ENCODE results near the gene C10orf90.

The C10orf90 gene

DNA sequence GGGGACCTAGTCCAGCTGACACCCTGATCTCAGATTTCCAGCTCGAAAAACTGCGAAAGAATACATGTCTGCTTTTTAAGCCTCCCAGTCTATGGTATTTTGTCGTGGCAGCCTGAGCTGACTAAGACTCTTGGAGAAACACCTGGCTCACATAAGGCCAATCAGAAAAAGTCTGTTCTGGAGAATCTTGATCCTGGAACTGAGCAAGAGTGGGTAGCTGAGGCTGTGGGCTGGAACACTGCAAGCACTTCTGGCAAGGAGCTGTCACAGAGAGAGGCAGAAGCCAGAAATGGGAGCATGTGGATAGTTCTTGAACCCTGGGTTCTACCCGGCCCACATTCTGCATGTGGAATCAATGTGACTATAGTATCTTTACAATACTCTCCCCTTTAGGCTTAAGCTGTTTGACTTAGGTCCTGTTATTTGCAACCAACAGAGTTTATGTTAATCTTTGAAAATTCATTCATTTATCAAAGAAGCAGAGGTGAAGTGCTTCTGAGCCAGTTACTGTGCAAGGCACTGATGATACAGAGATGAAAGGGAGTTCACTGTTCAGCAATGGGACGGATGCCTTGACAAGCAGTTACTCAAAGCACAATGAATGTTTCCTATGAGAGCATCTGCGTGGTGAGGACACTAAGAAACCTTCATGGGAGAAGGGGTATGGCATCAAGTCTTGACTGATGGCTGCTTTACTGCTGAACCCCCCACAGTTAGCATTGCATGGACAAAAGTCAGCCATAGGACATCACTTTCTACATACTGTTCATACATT is 4.4 kb upstream of the C10orf90 start:
- no peak for DNase-seq

DNA sequence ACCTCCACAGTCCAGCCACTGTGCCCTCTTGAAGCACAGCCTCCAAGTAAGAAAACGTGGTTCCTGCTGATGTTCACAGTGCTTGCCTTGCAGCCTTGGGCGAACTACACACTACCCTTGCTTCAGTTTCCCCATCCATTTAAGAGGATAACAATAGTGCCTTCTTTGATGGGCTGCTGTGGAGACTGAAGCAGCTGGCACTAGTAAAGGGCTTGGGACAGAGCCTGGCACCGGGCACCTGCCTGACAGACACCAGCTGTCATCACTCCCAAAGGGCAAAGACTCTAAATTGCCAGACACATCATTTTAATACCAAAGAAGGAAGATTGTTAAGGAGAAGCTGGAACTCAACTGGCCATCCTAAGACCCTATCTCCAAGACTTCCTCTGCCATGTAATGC is 3.1 kb upstream of the C10orf90 start:
- DNase-seq, result no peak

DNA sequence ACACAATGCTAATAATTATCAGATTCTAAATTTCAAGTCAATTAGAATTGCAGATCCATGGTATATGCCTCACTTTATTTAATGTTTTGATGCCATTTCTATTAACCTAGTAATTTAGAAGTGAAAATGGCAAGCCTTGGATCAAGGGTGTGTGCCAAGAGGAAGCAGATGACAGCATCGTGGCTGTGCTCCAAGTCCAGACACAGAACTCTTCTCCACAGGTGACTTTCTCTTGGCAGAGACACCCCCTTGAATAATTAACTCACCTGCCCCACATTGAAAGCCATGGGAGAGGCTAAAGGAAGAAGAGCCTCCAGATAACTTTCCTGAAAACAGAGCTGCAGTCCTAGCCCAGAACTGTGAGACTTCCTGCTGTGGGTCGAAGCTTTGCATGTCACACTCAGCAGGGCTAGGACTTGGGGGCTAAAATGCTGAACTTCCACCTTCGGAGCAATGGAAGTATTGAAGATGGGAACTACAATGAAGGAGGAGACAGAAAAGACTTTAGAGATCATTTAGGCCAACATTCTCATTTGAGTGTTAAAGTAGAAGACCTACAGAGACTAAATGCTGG is 996 bp upstream of the C10orf90 start:
- DNase-seq, result no peak

DNA sequence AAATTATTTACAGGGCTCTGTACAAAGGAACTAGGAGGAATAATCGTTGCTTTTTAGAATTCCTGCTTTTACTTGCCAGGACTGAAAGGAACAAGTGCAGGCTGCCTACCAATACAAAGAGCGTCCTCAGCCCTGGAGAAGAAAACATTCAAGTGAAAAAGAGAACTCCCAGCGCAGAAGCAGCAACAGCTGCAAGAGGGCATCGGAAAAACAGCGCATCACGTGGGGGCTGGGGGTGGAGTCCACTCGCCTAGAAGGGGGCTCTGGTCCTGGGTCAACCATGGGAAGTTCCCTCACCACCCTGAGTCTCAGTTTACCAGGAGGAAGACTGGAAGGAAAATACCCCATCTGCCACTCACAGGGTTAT is 385 bp upstream of the C10orf90 start:
- DNase-seq, result no peak

DNA sequence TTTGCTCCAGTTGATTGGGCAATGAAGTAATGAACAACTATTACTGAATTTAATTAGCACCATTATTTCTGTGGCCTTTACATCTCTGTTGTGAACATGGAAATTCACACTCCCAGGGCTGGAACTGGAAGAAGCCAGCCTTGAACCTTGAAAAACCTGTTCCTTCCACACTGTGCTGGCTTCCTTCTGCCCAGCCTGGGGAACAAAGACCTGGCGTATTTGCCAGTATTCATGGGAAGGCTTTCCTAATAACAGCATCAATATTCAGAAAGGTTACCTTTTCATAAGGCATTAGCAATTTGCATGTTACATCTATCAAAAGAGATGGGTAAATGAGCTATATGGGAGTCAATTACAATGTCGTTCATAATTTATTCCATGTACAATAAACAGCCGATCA is 1.3 kb downstream of the C10orf90 start:
- no peak for DNase-seq

DNA sequence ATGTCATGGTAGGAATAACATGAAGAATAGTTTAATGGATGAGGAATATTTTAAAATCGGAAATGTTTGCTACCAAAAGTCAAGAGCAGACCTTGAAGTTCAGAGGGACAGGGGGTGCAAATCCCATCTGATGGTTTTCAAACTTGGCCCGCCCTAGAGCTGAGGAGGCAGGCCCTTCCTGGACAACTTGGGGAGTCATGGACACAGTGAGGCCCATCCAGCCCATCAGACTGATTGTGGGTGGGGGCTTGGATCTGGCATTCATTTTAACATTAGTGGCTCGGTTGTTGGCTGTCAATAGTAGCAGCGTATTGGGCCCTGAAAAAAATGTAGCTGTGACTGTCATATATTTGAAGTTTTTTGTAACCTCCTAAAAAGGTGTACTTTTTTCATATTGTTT is 2.0 kb downstream of the C10orf90 start:
- DNase-seq, result no peak

DNA sequence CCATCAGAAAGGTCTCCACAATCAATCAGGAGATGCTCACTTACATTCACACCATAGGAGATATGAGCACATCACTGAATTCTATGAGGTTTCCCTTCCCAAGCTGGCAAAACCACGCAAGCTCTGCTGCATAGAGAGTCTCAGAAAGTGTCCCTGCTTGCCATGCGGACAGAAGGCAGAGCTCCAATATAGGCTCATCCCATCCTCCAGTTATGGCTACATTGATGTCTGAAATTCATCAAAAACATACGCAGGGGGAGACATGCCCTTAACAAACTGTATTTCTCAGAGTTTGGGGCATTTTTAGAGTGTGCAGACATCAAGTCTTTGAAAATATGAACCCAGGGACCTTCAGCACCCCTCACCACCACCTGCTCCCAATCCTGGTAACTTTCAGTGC is 2.9 kb downstream of the C10orf90 start:
- no peak for DNase-seq

DNA sequence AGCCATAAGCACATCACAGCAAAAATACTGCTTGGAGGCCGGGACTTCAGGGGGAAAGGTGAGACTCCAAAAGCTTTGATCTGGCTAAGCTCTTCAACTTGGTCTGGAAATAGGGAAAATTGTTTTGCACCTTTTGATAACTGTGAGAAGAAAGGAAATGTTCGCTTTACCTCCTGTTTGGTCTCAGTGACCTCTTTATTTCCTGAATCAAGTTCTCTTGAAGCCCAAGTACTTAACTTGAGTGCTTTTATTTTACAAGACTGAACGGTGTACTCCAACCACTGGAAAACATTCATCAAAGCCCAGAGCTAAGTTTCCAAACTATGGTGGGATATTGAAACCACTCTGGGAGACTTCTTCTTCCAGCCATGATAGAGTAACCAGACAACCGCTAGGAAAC is 5.3 kb downstream of the C10orf90 start:
- DNase-seq, result no peak

DNA sequence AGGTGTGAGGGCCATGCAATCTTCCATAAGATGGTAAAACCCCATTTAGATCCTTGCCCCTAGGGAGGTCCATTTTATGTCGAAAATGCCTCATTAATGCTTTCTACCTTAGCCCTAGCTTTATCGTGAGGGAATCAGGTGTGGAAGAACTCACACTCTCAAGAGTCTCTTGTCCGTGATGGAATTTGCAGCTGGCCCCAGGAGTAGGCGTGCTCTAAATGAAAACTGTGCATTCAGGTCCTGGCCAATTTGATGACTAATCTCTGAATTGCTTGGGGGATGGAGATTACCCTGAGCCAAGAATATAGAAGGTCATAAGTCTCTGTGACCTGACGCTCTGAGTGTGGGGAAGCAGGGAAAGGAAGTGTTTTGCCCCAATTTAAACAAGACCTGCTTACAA is 6.6 kb downstream of the C10orf90 start:
- no peak for DNase-seq

DNA sequence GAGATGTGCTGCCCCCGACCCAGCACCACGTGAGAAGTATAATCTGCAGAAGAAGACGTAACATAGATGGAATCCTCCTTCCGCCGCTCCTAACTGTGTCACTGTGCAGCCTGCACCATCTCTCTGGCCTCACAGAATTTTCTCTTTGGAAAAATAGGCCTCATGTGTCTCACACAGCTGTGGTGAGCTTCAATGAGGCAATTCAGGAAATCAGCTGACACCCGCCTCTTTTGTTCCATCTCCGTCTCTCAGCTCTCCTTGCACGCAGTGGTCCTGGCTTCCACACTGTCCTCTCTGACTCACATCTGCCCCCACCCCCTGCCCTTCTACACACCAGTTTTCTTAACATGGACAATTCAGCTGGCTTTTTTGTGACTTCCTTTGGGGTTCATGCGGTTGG is 7.2 kb downstream of the C10orf90 start:
- DNase-seq, result no peak

DNA sequence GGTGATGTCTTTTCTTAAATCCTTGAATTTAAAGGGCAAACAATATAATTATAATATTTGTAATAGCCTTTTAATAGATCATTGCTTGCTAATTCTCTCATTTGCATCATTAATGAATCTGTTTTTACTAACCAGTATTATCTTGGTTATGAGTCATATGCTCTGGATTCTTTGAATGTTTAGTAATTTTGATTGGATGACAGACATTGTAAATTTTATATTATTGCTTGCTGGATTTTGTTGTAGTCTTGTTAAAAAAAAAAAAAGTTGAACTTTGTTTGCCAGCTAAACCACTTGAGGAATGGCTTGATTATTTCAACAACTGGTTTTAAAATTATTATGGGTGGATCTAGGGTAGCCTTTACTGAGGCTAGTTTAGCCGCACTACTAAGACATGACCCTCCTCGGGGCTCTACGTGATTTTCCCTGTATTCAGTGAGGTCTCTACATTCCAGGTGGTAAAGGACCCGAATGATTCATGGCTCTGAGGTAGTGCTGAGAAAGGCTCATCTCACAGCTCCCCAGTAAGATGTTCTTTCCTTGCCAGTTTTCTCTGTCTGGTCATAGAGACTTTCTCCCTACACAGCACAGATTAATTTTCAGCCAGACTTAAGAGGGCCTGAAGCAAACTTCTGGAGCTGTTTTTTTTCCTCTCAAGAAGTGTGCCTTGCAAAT is 8.5 kb downstream of the C10orf90 start:
- no peak for DNase-seq

DNA sequence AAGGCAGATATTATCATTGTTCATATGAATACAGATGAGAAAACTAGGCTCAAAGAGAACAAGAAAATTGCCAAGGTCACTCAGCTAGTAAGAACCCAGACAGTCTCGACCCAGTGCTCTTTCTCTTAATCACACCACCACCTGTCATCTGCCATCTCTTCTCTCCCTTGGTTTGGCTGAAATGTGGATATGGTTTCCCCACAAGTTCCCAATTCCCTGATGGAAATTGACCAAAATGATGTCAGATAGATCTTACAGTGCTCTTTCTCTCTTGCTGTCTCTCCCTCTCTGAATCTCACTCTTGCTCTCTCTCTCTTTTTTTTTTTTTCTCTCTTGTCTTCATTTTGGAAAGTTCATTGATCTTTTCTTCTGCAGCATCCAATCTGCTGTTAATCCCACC is 9.1 kb downstream of the C10orf90 start:
- no peak for DNase-seq

DNA sequence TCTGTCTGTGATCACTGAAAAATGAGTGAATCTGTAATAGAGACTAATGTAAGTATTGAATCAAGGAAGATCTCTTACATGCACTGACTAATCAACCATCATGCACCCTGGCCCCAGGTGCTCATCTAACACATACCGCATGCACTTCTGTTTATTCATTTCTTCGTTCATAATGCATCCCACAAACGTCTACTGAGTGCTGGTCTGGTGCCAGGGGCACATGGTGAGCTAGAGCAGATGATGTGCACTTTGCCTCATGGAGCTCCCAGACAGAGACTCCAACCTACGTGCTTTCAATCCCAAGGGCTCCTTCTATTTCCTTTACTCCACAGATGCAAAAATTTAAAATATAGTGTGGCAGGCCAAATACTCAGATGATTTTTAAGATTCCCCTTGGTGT is 10.7 kb downstream of the C10orf90 start:
- no peak for DNase-seq

DNA sequence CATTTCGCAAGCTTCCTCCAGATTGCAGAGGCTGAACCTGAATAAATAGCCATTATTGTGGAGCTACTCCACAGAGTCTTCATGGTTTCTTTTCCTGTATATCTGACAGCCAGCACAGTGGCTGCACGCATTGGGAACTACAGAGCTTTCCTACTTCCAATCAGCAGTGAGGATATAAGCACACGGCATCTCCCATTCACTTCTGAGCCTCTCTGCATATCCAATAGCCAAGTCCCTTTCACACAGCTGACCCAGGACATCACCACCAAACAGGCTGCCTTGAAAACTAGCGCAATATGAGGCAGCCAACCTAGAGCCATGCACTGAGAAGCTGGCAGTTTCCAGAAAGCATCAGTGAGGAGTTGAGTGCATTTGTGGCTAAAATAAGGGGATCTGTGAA is 11.6 kb downstream of the C10orf90 start:
- DNase-seq, result no peak

DNA sequence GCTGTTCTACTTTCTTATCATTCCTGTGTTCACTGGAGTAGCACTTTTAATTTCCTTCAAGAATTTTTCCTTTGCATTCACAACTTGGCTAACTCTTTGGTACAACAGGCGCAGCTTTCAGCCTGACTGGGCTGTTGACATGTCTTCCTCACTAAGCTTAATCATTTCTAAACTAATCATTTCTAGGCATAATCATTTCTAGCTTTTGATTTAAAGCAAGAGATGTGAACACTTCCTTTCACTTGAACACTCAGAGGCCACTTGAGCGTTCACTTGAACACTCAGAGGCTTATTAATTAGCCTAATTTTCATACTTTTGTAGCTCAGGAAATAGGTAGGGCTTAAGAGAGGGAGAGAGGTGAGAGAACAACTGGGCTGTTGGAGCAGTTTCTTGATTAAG is 15.9 kb downstream of the C10orf90 start:
- no peak for DNase-seq

DNA sequence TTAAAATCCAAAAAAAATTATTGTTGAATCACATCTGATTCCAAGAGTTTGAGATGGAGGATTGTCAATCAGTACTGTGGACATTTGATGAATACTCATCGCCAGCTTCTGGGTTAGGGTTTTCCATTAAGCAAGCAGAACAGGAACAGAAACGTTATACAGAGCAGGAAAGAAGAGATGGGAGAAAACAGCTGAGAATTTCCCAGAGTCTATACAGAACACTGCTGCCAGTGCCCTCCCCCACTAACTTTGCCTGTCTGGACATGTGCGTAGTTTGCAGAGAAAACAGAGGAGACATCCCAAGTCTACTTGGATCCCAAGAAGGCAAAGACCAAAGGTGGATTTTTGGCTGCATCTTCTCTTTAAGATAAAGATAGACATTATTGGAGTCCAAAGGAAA is 19.0 kb downstream of the C10orf90 start:
- no peak for DNase-seq

DNA sequence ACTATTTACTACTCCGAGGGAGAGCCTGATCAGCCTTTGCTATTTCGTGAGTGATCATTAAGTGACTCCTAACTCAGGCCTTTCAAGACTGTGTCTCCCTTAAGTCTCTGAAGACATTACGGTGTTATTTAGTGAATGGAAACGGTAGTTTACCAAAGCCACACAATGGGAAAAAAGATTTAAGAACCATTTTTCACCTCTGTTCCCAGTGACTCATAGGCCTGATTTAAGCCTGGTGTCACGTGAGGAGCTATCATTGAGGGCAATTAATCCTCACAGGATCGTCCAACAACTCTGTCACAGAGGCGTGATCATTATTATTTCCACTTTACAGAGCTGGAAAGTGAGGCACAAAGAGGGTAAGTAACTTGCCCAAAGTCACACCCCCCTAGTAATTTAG is 20.3 kb downstream of the C10orf90 start:
- no peak for DNase-seq

DNA sequence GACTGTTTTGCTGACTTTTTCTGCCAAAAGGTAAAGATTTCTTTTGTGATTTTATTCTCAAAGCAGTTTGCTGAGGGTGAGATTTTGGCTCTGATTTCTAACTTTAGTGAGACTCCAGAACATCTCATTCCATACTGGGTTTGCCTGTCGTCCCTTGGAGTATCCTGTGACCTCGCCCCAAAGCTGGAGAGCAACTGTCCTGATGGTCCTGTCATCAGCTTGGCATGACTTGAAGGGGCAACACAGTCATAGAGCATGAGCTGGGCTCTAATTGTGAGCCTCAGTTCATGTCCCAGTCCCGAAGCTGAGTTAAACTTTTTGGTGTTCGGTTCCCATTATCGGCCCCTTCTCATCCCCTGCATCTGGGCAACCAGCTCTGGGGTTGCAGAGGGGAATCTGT is 23.4 kb downstream of the C10orf90 start:
- no peak for DNase-seq

DNA sequence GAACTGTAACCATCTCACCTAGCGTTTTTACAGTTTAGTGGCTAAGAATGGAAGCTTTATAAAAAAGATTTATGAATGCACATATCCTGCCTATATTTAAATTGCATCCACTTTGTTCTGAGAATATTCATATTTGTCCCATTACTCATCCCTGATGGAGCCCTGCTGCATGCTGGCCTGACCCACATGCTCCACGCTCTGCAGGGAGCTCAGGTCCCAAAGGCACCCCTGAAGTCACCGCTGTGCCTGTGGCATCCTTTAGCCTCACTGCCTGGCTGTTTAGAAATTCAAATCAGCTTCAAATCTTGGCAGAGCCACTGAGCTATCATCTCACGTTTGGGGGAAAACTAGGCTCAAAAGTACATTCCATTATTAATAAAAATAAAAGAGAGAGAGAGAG is 24.4 kb downstream of the C10orf90 start:
- DNase-seq, result no peak

DNA sequence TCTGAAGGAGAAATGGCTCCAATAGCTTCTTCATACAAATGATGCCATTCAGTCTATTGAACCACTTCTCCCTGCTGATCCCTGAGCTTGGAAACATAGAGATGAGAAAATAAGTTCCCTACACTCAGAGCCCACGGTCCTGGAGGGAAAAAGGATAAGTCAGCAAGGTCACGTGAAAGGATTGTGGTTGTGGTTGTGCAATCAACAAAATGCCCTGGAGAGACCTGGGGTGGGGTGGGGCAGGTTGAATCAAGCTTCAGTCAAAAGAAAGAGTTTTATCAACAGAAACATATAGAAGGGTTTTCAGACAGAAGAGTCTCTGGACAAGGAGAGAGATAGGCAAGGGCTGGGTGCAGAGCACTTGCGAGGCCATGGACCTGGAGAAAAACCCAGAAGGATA is 30.1 kb downstream of the C10orf90 start:
- no peak for DNase-seq

DNA sequence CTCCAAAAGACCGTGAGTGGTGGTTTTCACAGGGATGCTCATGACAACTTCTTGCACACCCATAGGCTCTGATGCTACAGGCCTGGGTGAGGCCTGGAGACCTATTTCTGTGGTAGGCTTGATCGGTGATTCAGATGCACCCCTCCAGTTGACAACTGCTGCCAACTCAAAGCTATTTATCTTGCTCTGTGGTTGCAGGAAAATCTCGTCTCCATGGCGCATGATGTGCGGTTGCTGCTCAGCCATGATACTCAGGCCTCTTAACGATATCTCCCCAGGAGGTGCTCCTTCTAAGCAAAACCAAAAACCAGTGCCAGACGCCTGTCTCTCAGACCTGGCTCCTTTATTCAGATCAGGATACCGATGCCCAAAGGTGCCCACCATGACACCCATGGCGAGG is 31.4 kb downstream of the C10orf90 start:
- DNase-seq, result no peak

DNA sequence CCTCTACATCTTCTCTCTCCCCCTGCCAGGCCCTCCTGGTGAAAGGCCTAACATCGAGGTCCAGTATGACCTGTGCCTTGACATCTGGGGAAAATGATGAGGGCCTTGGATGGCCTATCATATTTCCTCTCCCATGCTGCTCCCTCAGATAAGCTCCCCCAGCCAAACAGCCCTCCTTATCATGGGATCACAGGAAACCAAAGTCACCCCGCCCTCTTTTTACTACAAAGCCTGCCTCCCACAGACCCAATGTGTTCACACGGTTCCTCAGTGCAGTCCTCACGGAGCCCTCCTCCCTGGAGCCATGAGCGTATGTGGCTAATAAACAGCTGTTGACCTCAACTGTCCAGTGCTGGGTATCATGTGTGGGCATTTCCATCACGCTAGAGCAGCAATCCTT is 32.0 kb downstream of the C10orf90 start:
- no peak for DNase-seq

DNA sequence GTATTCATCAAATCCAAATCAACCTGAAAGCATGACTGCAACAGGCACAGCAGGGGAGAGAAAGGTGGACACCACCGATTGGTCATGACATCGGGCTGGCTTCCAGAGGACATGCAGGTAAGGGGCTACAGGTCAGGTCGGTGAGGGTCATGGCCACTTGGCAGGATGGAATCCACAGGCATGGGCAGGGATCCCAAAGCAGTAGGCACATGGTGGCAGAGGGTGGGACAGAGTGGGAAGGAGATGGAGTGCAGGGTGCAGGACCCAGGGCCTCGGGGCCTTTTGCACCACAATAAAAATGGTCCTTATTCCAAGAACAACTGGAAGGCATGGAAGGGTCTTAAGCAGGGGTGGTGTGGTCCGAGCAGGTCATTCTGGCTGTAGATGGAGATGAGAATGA is 33.0 kb downstream of the C10orf90 start:
- no peak for DNase-seq

DNA sequence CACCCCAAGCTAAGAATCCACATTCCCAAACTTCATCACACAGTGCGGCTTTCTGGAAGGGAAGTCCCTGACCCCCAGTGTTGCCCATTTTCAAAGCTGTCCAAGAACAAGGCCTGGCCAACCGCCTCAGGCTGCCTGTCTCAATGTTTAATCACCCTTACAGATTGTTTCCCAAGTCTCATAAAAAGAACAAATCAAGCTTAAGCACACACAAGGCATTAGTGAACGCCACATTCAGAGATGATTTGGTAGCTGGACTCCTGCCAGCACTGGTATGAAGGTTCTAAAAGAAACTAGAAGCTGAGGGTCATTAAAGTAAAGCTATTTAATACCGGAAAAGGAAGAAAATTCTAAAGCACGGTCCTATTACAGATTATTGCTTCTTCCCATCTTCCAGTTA is 35.6 kb downstream of the C10orf90 start:
- DNase-seq, result no peak

DNA sequence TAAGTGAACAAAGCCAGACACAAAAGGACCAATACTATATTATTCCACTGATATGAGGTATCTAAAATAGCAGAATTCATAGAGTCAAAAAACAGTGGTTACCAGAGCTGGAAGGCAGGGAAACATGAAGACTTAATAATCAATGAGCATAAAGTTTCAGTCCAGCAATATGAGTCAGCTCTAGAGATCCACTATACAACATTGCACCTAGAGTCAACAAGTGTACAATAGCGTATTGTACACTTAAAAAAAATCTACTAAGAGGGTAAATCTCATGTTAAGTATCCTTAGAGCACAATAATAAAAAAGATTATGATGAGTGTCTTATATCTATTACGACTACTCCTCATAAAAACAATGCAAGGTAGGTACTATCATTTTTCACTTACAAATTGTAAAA is 36.1 kb downstream of the C10orf90 start:
- no peak for DNase-seq
